OCI-LY7 (cell line): Measurements from ENCODE around the gene TBCEL. TPM values are rescaled to one million over a fixed set of nuclear protein-coding genes. Genes with fewer than 3 reads are reported as not detected.

ENCODE experiments used
- BruUV-seq: library from RNA; stranded (reverse); fragments of 400-500 nt; replicated peaks from 2 replicates; lab custom pipeline; 2021; lab: Mats Ljungman, UMichigan
- CTCF ChIA-PET: fragments of 300-600 bp; sonication (Branson Sonifier 250); formaldehyde crosslinking; loops from one replicate; lab custom pipeline; 2022; ENCODE audit warnings: antibody characterized with exemption; ENCODE audit not compliant: unreplicated experiment; lab: Charles Lee
- POLR2A ChIA-PET: fragments of 300-600 bp; sonication (Branson Sonifier 250); formaldehyde crosslinking; loops from one replicate; lab custom pipeline; 2022; ENCODE audit warnings: antibody characterized with exemption; lab: Charles Lee
- DNase-seq: peaks from one replicate; pipeline ENCODE4 v3.0.0-alpha.2; 2015; ENCODE audit warnings: low spot score
- H2AFZ ChIP-seq: fragments of 200-600 bp; sonication (generic), shearing (Covaris generic); 2 replicates; pipeline ENCODE4 v1.6.1; 2014; ENCODE audit warnings: mild to moderate bottlenecking, antibody characterized with exemption, low read length, moderate library complexity
- H3K27ac ChIP-seq: fragments of 200-600 bp; sonication (generic); 2 replicates; pipeline ENCODE4 v1.5.1; 2014; ENCODE audit warnings: mixed run types, low read depth, mild to moderate bottlenecking, moderate library complexity, low read length, inconsistent platforms; ENCODE audit not compliant: poor library complexity, severe bottlenecking
- H3K36me3 ChIP-seq: fragments of 200-600 bp; sonication (generic); 2 replicates; pipeline ENCODE4 v1.6.1; 2014; ENCODE audit warnings: mild to moderate bottlenecking, antibody characterized with exemption, low read length, moderate library complexity, mixed read lengths; ENCODE audit not compliant: insufficient read depth
- H3K4me1 ChIP-seq: fragments of 200-600 bp; sonication (generic); 2 replicates; pipeline ENCODE4 v1.5.1; 2014; ENCODE audit warnings: mild to moderate bottlenecking, low read length; ENCODE audit not compliant: insufficient read depth, poor library complexity, severe bottlenecking
- H3K4me2 ChIP-seq: fragments of 200-600 bp; sonication (generic); 2 replicates; pipeline ENCODE4 v1.6.1; 2014; ENCODE audit warnings: mild to moderate bottlenecking, low read length
- H3K4me3 ChIP-seq: fragments of 200-600 bp; sonication (generic); 2 replicates; pipeline ENCODE4 v1.5.1; 2014; ENCODE audit warnings: mild to moderate bottlenecking, low read depth, low read length; ENCODE audit not compliant: poor library complexity, severe bottlenecking
- H3K79me2 ChIP-seq: fragments of 200-600 bp; sonication (generic); 2 replicates; pipeline ENCODE4 v1.6.1; 2016; ENCODE audit warnings: low read depth, mild to moderate bottlenecking, low read length, moderate library complexity, mixed read lengths; ENCODE audit not compliant: insufficient read depth
- H3K9me2 ChIP-seq: fragments of 200-600 bp; sonication (generic); 2 replicates; pipeline ENCODE4 v1.6.1; 2016; ENCODE audit warnings: mild to moderate bottlenecking, low read length, mixed read lengths; ENCODE audit not compliant: insufficient read depth
- H3K9me3 ChIP-seq: fragments of 200-600 bp; sonication (generic); 2 replicates; pipeline ENCODE4 v1.6.1; 2014; ENCODE audit warnings: mild to moderate bottlenecking, mixed run types, low read length, mixed read lengths
- H4K20me1 ChIP-seq: fragments of 200-600 bp; sonication (generic); 2 replicates; pipeline ENCODE4 v1.6.1; 2014; ENCODE audit warnings: mild to moderate bottlenecking, antibody characterized with exemption, low read length, moderate library complexity, mixed read lengths; ENCODE audit not compliant: insufficient read depth
- EZH2phosphoT487 ChIP-seq: fragments of 200-600 bp; sonication (generic); IDR thresholded peaks from 2 replicates; pipeline ENCODE4 v1.6.1; 2018; ENCODE audit warnings: low read depth, borderline replicate concordance, mild to moderate bottlenecking, mixed run types, antibody characterized with exemption, low read length, moderate library complexity, mixed read lengths
- intact Hi-C: fragments of 100-400 bp; cut with micrococcal nuclease; formaldehyde crosslinking; loops from one replicate; pipeline ENCODE4 v1.10.0; 2022; ENCODE audit not compliant: unreplicated experiment
- total RNA-seq, 2 experiments: library from RNA; depleted of rRNA in 1 of 2; stranded (reverse); fragments of >200 nt in 1 of 2; shearing (Covaris generic) in 1 of 2; gene quantifications; 2 replicates each; pipeline ENCODE4 v1.2.3, GENCODE V29; 2014 to 2022
- TF ChIP-seq, protein P1 (sequence below): fragments of 200-600 bp; sonication (generic); conservative IDR thresholded peaks from 2 replicates; pipeline ENCODE4 v1.5.1; 2014; ENCODE audit warnings: mild to moderate bottlenecking, antibody characterized with exemption, low read length, moderate library complexity, mixed read lengths

The TBCEL gene
- total RNA-seq, 2 experiments from 2014 or later = 13.0 to 17.1 TPM

- ChIA-PET POLR2A (interaction anchor here (0.8 kb wide), 1 partner anchor 22 kb away, joined by 3 read pairs; no protein-coding TSS in a partner anchor), CTCF (no interaction called here)
- TF ChIP-seq, protein P1, sequence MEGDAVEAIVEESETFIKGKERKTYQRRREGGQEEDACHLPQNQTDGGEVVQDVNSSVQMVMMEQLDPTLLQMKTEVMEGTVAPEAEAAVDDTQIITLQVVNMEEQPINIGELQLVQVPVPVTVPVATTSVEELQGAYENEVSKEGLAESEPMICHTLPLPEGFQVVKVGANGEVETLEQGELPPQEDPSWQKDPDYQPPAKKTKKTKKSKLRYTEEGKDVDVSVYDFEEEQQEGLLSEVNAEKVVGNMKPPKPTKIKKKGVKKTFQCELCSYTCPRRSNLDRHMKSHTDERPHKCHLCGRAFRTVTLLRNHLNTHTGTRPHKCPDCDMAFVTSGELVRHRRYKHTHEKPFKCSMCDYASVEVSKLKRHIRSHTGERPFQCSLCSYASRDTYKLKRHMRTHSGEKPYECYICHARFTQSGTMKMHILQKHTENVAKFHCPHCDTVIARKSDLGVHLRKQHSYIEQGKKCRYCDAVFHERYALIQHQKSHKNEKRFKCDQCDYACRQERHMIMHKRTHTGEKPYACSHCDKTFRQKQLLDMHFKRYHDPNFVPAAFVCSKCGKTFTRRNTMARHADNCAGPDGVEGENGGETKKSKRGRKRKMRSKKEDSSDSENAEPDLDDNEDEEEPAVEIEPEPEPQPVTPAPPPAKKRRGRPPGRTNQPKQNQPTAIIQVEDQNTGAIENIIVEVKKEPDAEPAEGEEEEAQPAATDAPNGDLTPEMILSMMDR = no peak
- TF ChIP-seq EZH2phosphoT487 = no peak
Measured at GRCh38 chr11:121059605-121060004, 35.7 kb downstream of the TBCEL start.

GRCh38 chr11:121063728-121064127 lies 39.8 kb downstream of the TBCEL start:
- Histone ChIP-seq H3K9me2 (no peaks in the 10 kb centered on the region), H3K36me3 (peaks cover 15% of the 10 kb centered on the region), H4K20me1 (no peaks in the 10 kb centered on the region), H3K4me2 (no peak overlapping the region), H3K27ac (no peak overlapping the region), H3K4me3 (no peak overlapping the region), H3K79me2 (no peaks in the 10 kb centered on the region), H2AFZ (no peak overlapping the region), H3K9me3 (no peaks in the 10 kb centered on the region; the same call in 1 of the 2 replicates), H3K4me1 (no peaks in the 10 kb centered on the region)
- POLR2A ChIA-PET = interaction anchor here (1.1 kb wide), 1 partner anchor 12 kb away, joined by 5 read pairs; no protein-coding TSS in a partner anchor
- intact Hi-C loops = no loop called here
- TF ChIP-seq EZH2phosphoT487 = no peak
- TF ChIP-seq, protein P1 = peak; percentile 66
- no TSS peak for BruUV-seq
- CTCF ChIA-PET = interaction anchor here (1.5 kb wide), 1 partner anchor 12 kb away, joined by 3 read pairs; no protein-coding TSS in a partner anchor
- peak; percentile 9 for DNase-seq

More at GRCh38 chr11:121059605-121060004, 35.7 kb downstream of the TBCEL start:
- H3K9me2 ChIP-seq = no peaks in the 10 kb centered on the region
- H3K4me3 ChIP-seq = no peak overlapping the region
- no peak overlapping the region for H3K4me2 ChIP-seq
- H3K4me1 ChIP-seq = no peaks in the 10 kb centered on the region
- no TSS peak for BruUV-seq
- no peak for DNase-seq
- H3K36me3 ChIP-seq = peaks cover 31% of the 10 kb centered on the region
- intact Hi-C loops = loop anchor here (5.0 kb wide), 1 partner anchor 1368 kb away; no protein-coding TSS in a partner anchor
- H4K20me1 ChIP-seq = no peaks in the 10 kb centered on the region
- no peaks in the 10 kb centered on the region; the same call in 1 of the 2 replicates for H3K9me3 ChIP-seq
- no peak overlapping the region for H3K27ac ChIP-seq
- H3K79me2 ChIP-seq = no peaks in the 10 kb centered on the region
- H2AFZ ChIP-seq = no peak overlapping the region

DNA sequence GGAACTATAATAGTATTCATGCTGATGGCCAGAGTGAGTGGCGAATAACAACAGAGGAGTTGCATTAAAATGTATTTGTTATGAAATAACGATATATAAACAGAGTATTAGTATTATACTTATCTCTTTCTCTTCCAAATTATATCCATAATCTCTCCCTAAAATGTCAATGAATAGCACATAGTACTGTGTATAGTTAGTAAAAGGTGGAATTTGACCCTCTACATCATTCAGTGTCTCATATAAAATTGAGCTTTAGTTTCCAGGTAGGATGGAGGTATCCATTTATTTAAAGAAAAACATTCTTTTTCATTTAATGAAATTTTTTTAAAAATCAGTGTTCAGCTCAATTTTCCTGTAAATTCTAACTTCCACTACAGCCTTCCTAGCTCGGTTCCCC lies 42.7 kb downstream of the TBCEL start:
- Histone ChIP-seq H3K4me1 (peaks cover 6% of the 10 kb centered on the region), H3K9me2 (no peaks in the 10 kb centered on the region), H3K4me2 (no peak overlapping the region), H3K9me3 (no peaks in the 10 kb centered on the region; the same call in 1 of the 2 replicates), H3K4me3 (no peak overlapping the region), H3K36me3 (peaks cover 7% of the 10 kb centered on the region), H4K20me1 (no peaks in the 10 kb centered on the region), H3K79me2 (no peaks in the 10 kb centered on the region), H3K27ac (no peak overlapping the region), H2AFZ (no peak overlapping the region)
- no peak for TF ChIP-seq EZH2phosphoT487
- TF ChIP-seq, protein P1 = no peak
- CTCF ChIA-PET = no interaction called here
- intact Hi-C loops = no loop called here
- no peak for DNase-seq
- POLR2A ChIA-PET = interaction anchor here (0.7 to 1.9 kb wide), 4 partner anchors 10 to 29 kb away, joined by 3 to 10 read pairs (median 4); no protein-coding TSS in a partner anchor
- BruUV-seq = no TSS peak
